Stimulated activated CD4-positive, alpha-beta T cell treated with anti-CD3 and anti-CD28 coated beads, Interleukin-15, amount 100 ng/mL, for 24 hours (primary cell): Measurements from ENCODE around the gene AP1S1.

Source experiments
- DNase-seq: peaks from one replicate; pipeline ENCODE4 v3.0.0-alpha.2; 2020

The AP1S1 gene

DNA sequence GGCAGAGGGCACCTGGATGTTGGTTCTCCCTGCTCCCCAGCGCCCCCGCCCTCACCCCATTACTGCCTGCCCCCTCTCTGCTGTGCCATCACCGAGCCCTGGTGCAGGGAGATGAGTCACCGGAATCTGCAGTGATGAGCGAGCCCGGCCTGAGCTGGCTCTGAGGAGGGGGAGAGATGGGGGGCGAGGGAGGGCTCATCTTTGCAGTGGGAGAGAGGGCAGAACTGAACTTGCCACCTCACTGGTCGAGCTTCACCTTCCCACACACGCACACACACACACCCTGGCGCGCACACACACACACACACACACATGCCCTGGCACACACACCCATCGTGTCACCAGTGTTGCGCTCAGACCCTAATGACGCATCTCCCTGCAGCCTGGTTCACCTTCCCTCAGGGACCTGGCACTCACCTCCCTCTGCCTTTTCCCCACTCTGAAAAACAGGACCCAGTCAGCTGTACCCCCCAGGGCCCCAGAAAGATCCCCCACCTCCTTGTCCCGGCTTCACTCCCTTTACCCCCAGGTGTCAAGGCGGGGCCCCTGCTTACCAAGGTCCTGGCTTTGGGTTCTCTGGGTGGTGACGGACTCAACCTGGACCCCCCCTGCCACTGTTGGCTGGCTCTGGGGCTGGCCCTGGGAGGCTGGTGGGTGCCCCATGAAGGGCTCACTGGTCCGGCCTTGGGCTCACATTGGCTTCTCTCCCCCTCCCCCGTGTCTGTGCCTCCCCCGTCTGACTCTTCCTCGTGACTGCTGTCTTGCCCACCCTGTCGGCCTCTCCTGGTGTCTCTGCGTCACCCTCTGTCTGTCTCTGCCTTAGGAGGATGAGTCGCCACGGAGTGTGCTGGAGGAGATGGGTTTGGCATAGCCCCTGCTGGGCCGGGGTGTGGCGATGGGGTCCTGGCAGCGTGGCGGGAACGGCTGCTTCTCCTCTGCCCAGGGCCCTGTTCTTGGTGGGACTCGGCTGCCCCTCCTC lies 5.7 kb downstream of the AP1S1 start:
- no peak for DNase-seq

DNA sequence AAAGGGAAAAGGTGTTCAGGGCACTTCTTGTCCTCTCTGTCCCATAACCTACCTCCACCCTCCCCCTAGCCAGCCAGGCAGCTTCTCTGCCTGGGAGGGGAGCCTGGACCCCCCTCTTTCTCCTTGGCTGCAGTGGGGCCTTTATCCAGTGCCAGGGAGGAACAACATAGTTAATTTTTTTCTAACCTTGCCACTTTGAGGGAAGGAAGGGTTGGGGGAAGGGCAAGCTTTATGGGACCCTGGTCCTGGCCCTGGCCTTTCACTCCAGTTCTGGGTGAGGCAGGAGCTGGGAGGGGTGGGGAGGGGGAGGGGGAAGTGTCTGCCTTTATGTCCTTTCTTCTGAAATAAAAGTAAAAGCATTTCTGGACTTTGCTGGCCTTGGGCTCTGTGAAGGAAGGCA lies 6.6 kb downstream of the AP1S1 start:
- no peak for DNase-seq

DNA sequence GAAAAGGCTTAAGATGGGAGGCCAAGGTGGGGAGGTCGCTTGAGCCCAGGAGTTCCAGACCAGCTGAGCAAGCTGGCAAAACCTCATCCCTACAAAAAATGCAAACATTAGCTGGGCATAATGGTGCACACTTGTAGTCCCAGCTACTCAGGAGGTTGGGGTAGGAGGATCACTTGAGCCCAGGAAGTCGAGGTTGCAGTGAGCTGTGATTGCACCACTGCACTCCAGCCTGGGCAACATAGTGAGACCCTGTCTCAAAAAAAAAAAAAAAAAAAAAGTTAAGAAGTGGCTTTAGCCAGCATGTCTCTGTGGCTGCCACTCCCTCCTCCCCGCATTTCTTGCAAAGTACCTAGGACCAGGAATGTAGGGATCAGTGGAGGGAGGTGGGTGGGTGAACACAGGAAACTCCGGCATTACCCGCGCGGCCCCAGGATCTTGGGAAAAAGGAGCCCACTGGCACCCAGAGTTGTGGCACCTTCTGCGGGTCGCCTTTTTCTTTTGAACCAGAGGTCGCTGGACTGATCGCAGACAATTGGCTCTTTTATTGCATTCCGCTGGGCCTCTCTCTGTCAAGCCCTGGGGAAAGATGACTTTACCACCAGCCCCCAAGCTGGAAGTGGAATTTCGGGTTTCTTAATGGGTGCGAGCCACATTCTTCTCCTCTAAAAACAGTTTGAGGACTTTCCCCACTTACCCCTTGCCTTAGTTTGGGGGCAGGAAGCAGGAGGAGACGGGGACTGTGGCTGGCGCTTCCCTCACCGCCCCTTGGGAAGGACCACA lies 7.6 kb downstream of the AP1S1 start:
- DNase-seq: no peak

DNA sequence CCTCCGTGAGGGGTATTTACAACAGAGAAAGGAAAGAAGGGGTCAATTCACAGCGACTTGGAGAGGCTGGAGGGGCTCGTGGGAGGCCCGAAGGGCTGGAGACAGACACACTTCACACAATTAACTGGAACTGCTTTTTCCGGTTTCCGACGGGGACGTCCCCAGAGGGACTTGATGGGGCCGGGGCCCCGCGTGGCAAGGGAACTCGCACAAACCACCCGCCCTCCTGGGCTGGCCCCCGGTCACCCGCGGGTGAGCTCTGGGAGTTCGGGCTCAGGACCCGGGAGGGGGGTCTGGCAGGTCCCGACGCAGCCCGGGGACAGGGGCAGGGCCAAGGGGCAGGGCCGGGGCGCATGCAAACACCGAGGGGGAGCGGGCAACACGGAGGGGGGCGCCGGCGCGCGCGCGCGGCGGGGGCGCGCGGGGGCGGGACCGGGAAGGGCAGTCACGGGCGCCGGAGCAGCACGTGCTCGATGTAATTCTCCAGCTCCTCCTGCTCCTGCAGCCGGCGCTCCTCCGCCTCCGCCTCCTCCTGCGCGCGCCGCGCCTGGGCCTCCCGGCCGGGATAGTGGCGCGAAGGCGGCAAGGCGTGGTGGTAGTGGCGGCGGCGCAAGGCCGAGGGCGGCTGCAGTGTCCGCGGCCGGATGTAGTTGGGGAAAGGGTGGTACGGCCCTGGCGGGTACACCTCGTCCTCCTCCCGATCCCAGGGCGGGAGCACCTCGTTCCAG lies 8.4 kb downstream of the AP1S1 start:
- DNase-seq: peak; percentile 49

DNA sequence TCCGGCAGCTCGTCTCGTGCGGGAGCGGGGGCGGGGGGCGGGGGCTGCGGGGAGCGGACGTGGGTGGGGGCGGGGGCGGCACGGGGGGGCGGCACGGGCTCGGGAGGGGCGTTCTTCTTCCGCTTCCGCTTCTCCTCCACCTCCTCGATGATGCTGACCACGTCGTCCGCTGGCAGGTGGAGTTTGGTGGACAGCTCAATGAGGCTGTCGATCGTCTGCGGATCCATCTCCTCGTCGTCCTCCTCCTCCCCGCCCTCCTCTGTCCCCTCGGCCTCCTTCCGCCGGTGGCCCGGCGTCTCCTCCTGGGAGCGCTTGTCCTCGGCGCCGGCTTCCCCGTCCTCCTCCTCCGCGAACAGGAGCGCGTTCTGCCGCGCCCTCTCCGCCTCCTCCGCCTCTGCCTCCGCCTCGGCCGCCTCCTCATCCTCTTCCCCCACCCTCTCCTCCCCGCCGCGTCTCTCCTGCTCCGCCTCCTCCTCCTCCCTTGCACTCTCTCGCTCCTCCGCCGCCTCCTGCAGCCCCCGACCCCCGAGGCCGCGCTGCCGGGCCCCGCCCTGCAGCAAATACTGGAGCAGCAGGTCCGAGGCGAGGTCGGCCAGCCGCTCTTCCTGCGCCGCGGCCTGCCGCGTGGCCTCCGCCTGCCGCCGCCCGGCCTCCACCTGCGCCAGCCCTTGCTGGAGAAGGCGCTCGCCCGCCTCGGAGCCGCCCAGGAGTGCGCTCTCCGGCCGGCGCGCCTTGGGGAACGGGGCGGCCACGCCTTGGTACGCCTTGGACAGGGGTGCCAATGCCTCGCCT lies 9.2 kb downstream of the AP1S1 start:
- peak; percentile 44 for DNase-seq

- no peak for DNase-seq
These were observed 10.0 kb downstream of the AP1S1 start for GRCh38 chr7:101164071-101164840.

DNA sequence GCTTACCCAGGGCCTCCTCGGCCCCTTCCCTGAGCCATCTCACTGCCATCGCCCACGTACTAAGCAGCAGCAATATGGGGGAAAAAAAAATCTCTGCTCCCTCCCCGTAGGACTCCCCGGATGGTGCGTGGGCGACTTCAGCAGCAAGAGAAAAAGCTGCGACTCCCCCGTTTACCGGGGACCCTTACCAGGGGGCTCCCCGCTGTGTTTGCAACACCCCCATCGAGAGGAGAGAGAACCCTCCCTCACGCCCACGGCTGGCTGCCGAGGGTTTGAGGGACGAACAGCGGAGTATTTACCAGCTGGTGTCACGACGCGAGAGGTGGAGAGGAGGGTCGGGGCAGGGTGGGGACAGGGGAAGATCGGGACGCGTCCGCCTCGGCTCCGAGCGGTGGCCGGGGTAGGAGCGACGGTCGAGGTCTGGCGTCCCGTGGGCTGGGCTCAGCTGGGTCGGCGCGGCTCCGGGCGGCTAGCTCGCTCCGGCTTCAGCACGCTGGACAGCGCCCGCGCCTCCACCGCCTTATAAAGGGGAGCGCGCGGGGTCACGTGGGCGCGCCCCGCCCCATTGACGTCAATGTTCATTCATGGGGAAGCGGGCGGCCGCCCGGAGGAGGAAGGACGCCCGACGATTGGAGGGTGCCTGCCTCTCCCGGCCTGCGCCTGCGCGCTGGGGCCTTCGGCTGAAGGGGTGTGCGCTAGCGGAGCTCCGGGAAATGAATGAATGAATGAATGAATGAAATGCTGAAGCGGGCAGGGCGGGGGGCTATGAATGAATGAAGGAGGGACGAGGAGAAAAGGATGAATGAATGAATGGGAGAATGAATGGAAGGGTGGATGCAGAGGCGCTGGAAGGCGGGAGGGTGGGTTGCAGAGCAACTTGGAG lies 11.0 kb downstream of the AP1S1 start, which contains the start of gene VGF:
TSS of gene VGF (minus strand) at position 495 of the 883 bp plus-strand sequence. CDS start 726 bp downstream, outside the sequence.
- DNase-seq: peak; percentile 96

GRCh38 chr7:101165958-101166647 lies 11.8 kb downstream of the AP1S1 start:
- no peak for DNase-seq

- DNase-seq: no peak
These were observed 12.3 kb downstream of the AP1S1 start for GRCh38 chr7:101166648-101166908.

GRCh38 chr7:101166909-101167644 lies 12.8 kb downstream of the AP1S1 start:
- DNase-seq: no peak

- DNase-seq: no peak
These were observed 13.6 kb downstream of the AP1S1 start for GRCh38 chr7:101167645-101168411.

DNA sequence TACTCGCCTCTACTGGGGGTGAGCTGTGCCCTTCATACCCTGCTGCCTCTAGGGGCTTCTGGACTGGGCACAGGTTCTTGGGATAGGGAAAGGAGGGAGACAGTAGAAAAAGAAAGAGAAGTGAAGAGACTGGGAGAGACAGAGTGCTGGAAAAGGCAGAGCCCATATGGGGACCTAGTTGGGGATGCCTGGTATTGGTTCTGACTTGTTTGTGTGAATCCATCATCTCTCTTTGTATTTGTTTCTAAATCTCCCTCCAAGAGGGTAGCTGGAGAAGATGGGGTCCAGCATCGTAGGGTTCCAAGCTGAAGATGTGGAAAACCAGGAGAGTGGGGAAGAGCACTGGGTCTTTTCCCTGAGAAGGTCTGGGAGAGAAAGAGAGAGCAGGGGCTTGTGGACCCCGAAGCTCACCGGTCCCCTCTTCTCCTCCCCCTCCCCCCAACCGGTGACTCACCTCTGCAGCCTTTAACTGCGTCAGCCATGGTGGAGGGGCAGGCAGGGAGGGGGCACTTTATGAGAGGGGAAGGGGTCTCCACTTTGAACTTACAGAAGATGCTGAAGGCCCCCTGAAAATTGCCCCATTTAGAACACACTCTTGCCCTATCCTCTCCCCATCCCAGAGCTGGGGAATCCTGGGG lies 14.3 kb downstream of the AP1S1 start:
- no peak for DNase-seq

GRCh38 chr7:101169110-101169837 lies 15.0 kb downstream of the AP1S1 start:
- no peak for DNase-seq

GRCh38 chr7:101169838-101170551 lies 15.7 kb downstream of the AP1S1 start:
- peak; percentile 87 for DNase-seq

- DNase-seq: no peak
These were observed 16.6 kb downstream of the AP1S1 start for GRCh38 chr7:101170617-101171441.

- DNase-seq: no peak
These were observed 17.2 kb downstream of the AP1S1 start for GRCh38 chr7:101171442-101171837.
